Lower lobe of right lung (tissue), 2 donors: Measurements from ENCODE around the gene MSI2. TPM values are rescaled to one million over a fixed set of nuclear protein-coding genes. Genes with fewer than 3 reads are reported as not detected.

Experiments used
- ATAC-seq, 2 donors: fragments of 200-7000 bp; cut with Tn5 transposase; one replicate each; pipeline ENCODE4 v1.9.1; 2020 to 2022; ENCODE audit warnings: mild to moderate bottlenecking in 2 of 2, moderate library complexity in 2 of 2
- DNase-seq: peaks from one replicate; pipeline ENCODE4 v3.0.0-alpha.2; 2020
- H3K27ac ChIP-seq: fragments of 200-600 bp; one replicate; pipeline ENCODE4 v1.8.0; 2022
- H3K27me3 ChIP-seq: fragments of 200-600 bp; one replicate; pipeline ENCODE4 v1.8.0; 2022; ENCODE audit warnings: low read depth
- H3K36me3 ChIP-seq: fragments of 200-600 bp; one replicate; pipeline ENCODE4 v1.8.0; 2022; ENCODE audit warnings: mild to moderate bottlenecking
- H3K4me1 ChIP-seq: fragments of 200-600 bp; one replicate; pipeline ENCODE4 v1.8.0; 2022
- H3K4me3 ChIP-seq: fragments of 200-600 bp; one replicate; pipeline ENCODE4 v1.8.0; 2022; ENCODE audit warnings: mild to moderate bottlenecking
- H3K9me3 ChIP-seq: fragments of 200-600 bp; one replicate; pipeline ENCODE4 v1.8.0; 2022
- CTCF ChIP-seq: fragments of 200-600 bp; IDR thresholded peaks from one replicate; pipeline ENCODE4 v1.8.0; 2022; ENCODE audit warnings: antibody characterized with exemption, mild to moderate bottlenecking
- intact Hi-C: fragments of 100-400 bp; cut with DNase I; formaldehyde crosslinking; loops from one replicate; pipeline ENCODE4 v1.11.0; 2022
- total RNA-seq: library from RNA; stranded (reverse); fragmentation: NEBNext Ultra II Directional; extraction: Animal tissue kit (Norgen Biotek cat#: 25700); gene quantifications from one replicate; pipeline ENCODE4 v1.2.1, GENCODE V29; 2021
- donor health status: DM: no; HTN: yes; CAD: no; lungs with severe emphysema.

The MSI2 gene
- total RNA-seq, 1 donor from 2014 or later, result 43.9 TPM

GRCh38 chr17:57269598-57270255 lies 13.4 kb downstream of the MSI2 start:
- Histone ChIP-seq H3K36me3 (peaks cover 38% of the 10 kb centered on the region), H3K27me3 (no peaks in the 10 kb centered on the region), H3K4me3 (no peak overlapping the region), H3K4me1 (no peaks in the 10 kb centered on the region), H3K27ac (no peak overlapping the region), H3K9me3 (no peaks in the 10 kb centered on the region)
- intact Hi-C loops, result no loop called here
- TF ChIP-seq CTCF, result no peak
- ATAC-seq (no peak), DNase-seq (no peak)

DNA sequence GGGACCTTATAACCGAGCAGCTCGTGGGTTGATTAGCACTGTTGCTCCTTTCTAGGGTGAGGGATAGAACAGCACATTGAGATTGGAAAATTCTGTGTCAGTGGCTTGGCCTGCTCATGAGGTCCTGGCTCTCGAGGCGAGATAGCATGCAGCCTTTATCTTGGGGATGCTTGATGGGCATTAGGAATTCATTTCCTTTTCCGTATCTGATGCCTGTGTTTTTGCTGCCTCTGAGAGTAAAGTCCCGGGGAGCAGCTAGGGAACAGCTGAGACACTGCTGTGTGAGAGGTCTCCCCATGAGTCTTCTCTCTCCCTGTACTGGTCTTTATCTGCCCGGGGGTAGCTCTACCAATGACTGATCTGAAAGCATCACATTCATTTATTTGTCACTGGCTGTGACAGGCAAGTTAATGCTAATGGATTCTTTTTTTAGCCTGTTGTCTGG lies 14.5 kb downstream of the MSI2 start:
- no peak overlapping the region for H3K4me3 ChIP-seq
- peaks cover 27% of the 10 kb centered on the region for H3K36me3 ChIP-seq
- no peaks in the 10 kb centered on the region for H3K4me1 ChIP-seq
- no peak overlapping the region for H3K27ac ChIP-seq
- no peaks in the 10 kb centered on the region for H3K9me3 ChIP-seq
- no peak for ATAC-seq
- TF ChIP-seq CTCF, result no peak
- intact Hi-C loops, result no loop called here
- DNase-seq, result no peak
- H3K27me3 ChIP-seq, result no peaks in the 10 kb centered on the region

- Histone ChIP-seq H3K9me3 (no peaks in the 10 kb centered on the region), H3K27me3 (no peaks in the 10 kb centered on the region), H3K27ac (no peak overlapping the region), H3K4me1 (no peaks in the 10 kb centered on the region), H3K36me3 (peaks cover 19% of the 10 kb centered on the region), H3K4me3 (no peak overlapping the region)
- ATAC-seq (no peak), DNase-seq (no peak)
- intact Hi-C loops, result no loop called here
- no peak for TF ChIP-seq CTCF
These were observed 15.5 kb downstream of the MSI2 start for GRCh38 chr17:57271821-57272220.

DNA sequence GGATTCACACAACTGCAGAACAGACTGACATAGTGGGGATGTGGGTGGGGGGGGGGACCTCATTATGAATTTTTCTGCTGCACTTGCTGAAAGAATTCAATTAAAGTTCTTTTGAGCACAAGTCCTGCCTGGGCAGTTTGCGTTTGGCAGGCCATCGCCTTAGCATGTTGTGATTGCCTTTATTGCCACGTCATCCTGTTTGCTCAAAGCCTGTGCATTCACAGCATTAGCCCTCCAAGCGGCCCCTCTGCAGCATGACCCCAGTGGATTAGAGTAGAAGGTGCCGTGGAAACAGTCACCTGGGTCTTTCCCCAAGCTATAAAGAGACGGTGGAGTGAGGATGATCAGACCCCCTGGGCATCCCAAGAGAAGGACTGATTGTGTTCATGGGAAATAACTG lies 17.2 kb downstream of the MSI2 start:
- Histone ChIP-seq H3K27me3 (no peaks in the 10 kb centered on the region), H3K36me3 (peaks cover 7% of the 10 kb centered on the region), H3K4me1 (no peaks in the 10 kb centered on the region), H3K9me3 (no peaks in the 10 kb centered on the region), H3K4me3 (no peak overlapping the region), H3K27ac (no peak overlapping the region)
- intact Hi-C loops, result no loop called here
- DNase-seq, result no peak
- ATAC-seq, result no peak
- TF ChIP-seq CTCF, result no peak

- H3K27ac ChIP-seq, result no peak overlapping the region
- H3K4me3 ChIP-seq, result no peak overlapping the region
- H3K4me1 ChIP-seq, result no peaks in the 10 kb centered on the region
- ATAC-seq (no peak), DNase-seq (no peak)
- H3K9me3 ChIP-seq, result no peaks in the 10 kb centered on the region
- H3K36me3 ChIP-seq, result peaks cover 7% of the 10 kb centered on the region
- no peaks in the 10 kb centered on the region for H3K27me3 ChIP-seq
- intact Hi-C loops, result no loop called here
- no peak for TF ChIP-seq CTCF
These were observed 17.8 kb downstream of the MSI2 start for GRCh38 chr17:57274162-57274561.
